WI38 (cell line): ENCODE data around the gene TMEM242.

Experiments
- H3K4me3 ChIP-seq: 2 replicates; pipeline ENCODE4 v1.5.1; 2011; ENCODE audit warnings: low read depth, mild to moderate bottlenecking, control low read depth, low read length
- TF ChIP-seq, protein P1 (sequence below): IDR thresholded peaks from 2 replicates; pipeline ENCODE4 v1.5.1; 2012; ENCODE audit warnings: low read depth, mild to moderate bottlenecking, control low read depth, low read length

TMEM242 gene

DNA sequence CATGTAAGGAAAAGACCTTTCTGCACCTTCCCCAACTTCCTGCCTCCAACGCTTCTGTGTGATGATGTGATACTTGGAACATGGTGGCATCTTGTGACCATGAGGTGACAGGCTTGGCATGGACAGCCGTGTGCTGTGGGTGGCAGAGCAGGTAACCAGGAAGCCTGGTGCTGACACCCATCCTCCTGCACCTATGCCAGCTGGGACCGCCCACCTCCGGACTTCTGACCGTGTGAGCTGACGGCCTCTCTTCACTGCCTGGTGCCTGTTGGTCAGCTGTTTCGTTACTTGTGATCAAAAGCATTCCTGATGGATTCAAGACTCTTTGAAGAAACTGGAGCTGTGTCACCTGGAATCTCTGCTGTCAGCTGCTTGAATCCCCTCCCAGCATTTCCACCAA, 70.3 kb downstream of the TMEM242 start:
- H3K4me3 ChIP-seq = no peak overlapping the region
- TF ChIP-seq, protein P1, sequence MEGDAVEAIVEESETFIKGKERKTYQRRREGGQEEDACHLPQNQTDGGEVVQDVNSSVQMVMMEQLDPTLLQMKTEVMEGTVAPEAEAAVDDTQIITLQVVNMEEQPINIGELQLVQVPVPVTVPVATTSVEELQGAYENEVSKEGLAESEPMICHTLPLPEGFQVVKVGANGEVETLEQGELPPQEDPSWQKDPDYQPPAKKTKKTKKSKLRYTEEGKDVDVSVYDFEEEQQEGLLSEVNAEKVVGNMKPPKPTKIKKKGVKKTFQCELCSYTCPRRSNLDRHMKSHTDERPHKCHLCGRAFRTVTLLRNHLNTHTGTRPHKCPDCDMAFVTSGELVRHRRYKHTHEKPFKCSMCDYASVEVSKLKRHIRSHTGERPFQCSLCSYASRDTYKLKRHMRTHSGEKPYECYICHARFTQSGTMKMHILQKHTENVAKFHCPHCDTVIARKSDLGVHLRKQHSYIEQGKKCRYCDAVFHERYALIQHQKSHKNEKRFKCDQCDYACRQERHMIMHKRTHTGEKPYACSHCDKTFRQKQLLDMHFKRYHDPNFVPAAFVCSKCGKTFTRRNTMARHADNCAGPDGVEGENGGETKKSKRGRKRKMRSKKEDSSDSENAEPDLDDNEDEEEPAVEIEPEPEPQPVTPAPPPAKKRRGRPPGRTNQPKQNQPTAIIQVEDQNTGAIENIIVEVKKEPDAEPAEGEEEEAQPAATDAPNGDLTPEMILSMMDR = no peak

DNA sequence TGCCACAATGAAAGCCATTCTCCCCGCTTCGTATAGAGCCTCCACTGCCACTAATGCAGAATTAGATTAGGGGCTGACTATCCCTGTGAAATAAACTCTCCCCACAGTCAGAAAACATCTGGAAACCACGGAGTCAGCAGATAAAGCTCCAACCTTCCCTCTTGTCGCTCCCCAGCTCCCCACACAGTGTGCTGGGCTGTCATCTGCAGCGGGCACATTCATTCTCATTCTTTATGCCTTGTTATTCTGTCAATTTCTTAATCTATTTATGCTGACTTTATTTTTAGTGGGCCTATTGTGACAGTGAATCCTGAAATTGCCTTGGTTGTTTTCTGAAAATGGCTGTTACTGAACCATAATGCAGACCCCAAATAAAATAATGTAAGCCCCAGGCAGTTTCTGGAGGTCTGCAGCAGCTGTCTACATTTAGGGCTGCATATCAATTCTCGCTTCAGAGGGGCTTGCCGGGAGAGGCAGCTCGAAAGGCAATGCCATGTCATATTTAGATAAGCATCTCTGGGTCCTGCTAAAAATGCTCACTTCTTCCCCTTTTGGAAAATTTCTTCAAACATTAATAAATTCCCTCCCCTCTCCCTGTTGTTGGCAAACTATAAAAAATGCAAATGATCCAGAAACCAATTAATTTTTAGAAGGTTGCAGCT, 71.6 kb downstream of the TMEM242 start:
- TF ChIP-seq, protein P1 = no peak
- H3K4me3 ChIP-seq = no peak overlapping the region

DNA sequence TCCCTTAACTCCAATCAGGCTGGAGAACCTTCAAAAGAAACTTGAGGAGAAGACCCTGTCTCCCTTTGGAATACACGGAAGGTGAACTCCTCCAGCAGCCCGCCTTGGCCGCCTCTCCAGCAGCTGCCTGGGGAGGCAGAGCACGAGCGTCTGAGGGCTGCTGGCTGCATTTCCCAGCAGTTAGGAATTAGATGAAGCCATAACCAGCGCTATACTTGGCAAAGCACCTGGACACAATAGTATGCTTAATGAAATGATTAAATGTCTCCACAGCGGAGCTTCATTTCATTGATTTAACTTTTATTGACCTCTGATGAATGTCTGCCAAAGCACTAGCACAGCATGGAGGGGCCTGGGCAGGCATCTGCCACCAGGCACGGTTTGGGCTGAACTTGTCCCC, 73.5 kb downstream of the TMEM242 start:
- H3K4me3 ChIP-seq = no peak overlapping the region
- TF ChIP-seq, protein P1 = no peak

DNA sequence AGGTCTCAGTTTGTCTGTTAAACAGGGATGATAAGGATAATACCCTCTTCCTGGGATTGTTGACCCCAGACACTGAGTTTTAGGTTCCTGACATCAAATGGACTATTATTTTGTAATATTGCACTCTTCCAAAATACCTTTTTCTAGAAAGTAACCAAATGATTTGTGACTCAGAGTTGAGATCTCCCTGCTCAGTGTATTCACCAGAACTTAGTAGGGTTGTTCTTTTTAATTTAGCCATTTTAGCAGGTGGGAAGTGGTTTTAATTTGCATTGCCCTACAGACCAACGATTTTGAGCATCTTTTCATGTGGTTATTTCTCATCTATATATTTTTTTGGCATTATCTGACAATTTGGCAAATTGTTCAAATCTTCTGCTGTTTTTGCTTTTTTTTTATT, 75.1 kb downstream of the TMEM242 start:
- H3K4me3 ChIP-seq = no peak overlapping the region
- TF ChIP-seq, protein P1 = no peak

DNA sequence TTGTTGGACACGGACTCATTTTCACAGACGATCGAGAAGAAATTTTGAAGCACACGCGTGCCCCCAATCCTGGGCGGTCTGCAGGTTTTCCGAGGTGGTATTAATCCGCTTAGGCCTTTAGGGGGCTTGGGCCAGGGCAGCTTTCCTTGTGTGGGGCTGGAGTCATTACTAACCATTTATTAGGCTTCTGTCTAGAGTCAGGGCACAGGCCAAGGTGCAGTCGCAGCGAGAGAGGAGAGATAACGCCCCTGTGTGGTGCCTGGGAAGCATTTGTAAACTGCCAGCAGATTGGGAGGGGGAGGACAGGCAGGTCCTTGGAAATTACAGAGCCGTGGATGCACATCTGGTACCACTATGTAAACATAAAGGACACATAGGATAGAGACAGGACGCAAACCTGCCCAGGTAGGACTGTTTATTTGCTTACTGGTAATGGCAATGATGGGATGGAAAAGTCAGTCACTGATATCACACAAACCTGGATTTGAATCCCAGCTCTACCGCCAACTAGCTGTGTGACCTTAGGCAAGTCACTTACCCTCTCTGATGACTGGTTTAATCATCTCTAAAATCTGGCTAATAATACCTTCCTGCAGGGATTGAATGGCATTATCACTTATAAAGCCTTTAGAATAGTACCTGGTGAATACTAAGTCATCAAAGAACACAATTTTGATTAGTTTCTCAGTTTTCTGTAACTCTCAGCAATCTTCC, 76.4 kb downstream of the TMEM242 start:
- TF ChIP-seq, protein P1 = no peak
- H3K4me3 ChIP-seq = no peak overlapping the region

DNA sequence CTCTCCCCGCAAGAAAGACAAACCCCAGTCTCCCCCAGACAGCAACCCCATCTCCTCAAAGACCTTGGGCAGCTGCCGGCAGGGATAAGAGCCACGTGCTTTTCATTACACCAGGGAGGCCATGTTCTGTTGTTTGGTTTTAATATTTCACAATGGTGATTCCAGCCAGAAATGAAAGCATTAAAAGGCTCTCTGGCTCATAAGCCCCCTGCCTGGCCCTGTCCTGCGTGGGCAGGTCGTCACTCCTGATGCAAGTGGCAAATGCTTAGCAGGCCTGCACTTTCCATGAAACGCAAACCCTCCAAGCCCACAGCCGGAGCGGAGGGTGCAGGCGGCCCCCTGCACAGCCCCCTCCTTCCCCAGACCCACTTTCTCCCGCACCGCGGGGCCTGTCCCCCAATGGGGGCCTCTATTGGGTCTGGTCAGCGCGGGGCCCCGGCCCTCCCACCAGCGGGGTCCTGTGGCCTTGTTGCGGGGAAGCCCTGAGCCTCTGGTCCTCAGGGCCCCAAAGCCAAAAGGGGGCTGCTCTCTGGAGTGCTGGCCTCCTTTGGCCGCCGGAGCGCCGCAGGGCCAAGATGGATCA, 77.2 kb downstream of the TMEM242 start:
- no peak overlapping the region for H3K4me3 ChIP-seq
- TF ChIP-seq, protein P1 = no peak

DNA sequence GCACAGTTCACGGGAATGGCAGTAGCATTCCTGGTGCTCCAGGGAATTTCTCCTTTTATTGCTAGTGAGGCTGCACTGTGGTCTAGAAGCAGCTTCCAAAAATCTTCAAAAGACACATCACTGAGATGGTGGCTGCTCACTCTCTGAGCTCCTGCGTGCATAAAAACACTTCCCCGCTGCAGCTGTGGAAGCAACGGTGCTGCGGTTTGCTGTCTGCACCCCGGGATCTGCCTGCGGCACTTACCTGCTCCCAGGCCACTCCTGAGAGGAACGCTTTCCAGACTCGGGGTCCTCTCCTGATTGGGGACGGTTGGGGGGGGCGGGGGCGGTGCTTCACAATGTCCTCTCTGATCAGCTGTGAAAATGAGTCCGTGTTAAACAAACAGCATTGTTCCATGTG, 77.9 kb downstream of the TMEM242 start:
- TF ChIP-seq, protein P1 = no peak
- H3K4me3 ChIP-seq = no peak overlapping the region
